Measurements from ENCODE around the gene NGF. TPM values are rescaled to one million over a fixed set of nuclear protein-coding genes. Genes with fewer than 3 reads are reported as not detected.

Gene NGF
- total and polyA plus RNA-seq, 2 of the 4 experiments (the other 2 are of a cell fraction): 12.5 to 21.7 TPM

- Histone ChIP-seq H3K23ac (ENCODE audit: low read depth, low read length) (no peak overlapping the region), H3K9me3 (ENCODE audit: control insufficient read depth, insufficient read depth, low read length) (no peaks in the 10 kb centered on the region), H3K27ac (ENCODE audit: insufficient read depth, low read length) (no peak overlapping the region), H2AFZ (replicated peaks; ENCODE audit: low read length, poor library complexity) (no peak overlapping the region), H3K4ac (ENCODE audit: low read depth, low read length) (no peak overlapping the region), H3K4me2 (ENCODE audit: low read depth, low read length) (no peak overlapping the region), H4K20me1 (ENCODE audit: insufficient read depth, low read length) (no peaks in the 10 kb centered on the region), H4K8ac (ENCODE audit: low read depth in 2 of 2, low read length in 2 of 2) (no peak overlapping the region), H2AK9ac (replicated peaks; ENCODE audit: low read depth, low read length, poor library complexity) (no peak overlapping the region), H2BK20ac (ENCODE audit: low read depth, low read length) (no peak overlapping the region), H4K91ac (ENCODE audit: insufficient read depth, low read depth, low read length) (no peak overlapping the region), H3K14ac (replicated peaks; ENCODE audit: low read depth, low read length) (no peak overlapping the region), H3K9ac (ENCODE audit: low read depth, low read length) (no peak overlapping the region), H2AK5ac (ENCODE audit: low read depth, low read length) (no peak overlapping the region), H3K4me1 (ENCODE audit: control insufficient read depth, insufficient read depth, low read length) (no peaks in the 10 kb centered on the region), H3K36me3 (ENCODE audit: control insufficient read depth, insufficient read depth, low read length) (peaks cover 3% of the 10 kb centered on the region), H3K4me3 (ENCODE audit: insufficient read depth, low read depth, low read length) (no peak overlapping the region), H3K79me1 (ENCODE audit: low read depth in 1 of 2, low read length in 2 of 2) (0 out of 4 replicates have a peak, but pooled peaks cover 0 to 10% of the 10 kb centered on the region in 2 experiments), H3K56ac (ENCODE audit: extremely low read depth, insufficient read depth, low read length) (no peak overlapping the region), H2BK15ac (ENCODE audit: low read depth, low read length) (no peak overlapping the region), H4K5ac (ENCODE audit: low read depth, low read length) (no peak overlapping the region), H2BK120ac (ENCODE audit: low read depth, low read length) (no peak overlapping the region), H3K18ac (ENCODE audit: low read depth, low read length) (no peak overlapping the region), H3K9me1 (ENCODE audit: insufficient read depth, low read length) (no peaks in the 10 kb centered on the region), H3K27me3 (ENCODE audit: control insufficient read depth, insufficient read depth, low read length) (no peaks in the 10 kb centered on the region), H2BK5ac (ENCODE audit: low read depth, low read length, poor library complexity, severe bottlenecking) (no peak overlapping the region)
- no peak for TF ChIP-seq MXI1 (IDR thresholded peaks at IDR 0.05; ENCODE audit: borderline replicate concordance, low read depth, low read length)
- no peak for TF ChIP-seq RCOR1 (IDR thresholded peaks at IDR 0.05; ENCODE audit: insufficient replicate concordance, low read length)
- TF ChIP-seq CTCF (conservative IDR thresholded peaks at IDR 0.05; ENCODE audit: low read depth, low read length): no peak
- TF ChIP-seq RFX5 (IDR thresholded peaks at IDR 0.05; ENCODE audit: low read depth, low read length): no peak
- no peak for TF ChIP-seq CHD1 (IDR thresholded peaks at IDR 0.05; ENCODE audit: low read depth, low read length)
- TF ChIP-seq MAZ (IDR thresholded peaks at IDR 0.05; ENCODE audit: borderline replicate concordance, low read depth, low read length): no peak
- no peak for TF ChIP-seq POLR2A (IDR thresholded peaks at IDR 0.05; ENCODE audit: low read depth, low read length)
- no peak for TF ChIP-seq ELK1 (IDR thresholded peaks at IDR 0.05; ENCODE audit: borderline replicate concordance, low read depth, low read length)
- TF ChIP-seq MAFK (IDR thresholded peaks at IDR 0.05; ENCODE audit: low read depth, low read length): no peak
- no peak for TF ChIP-seq NFE2L2 (IDR thresholded peaks at IDR 0.05; ENCODE audit: low read depth, low read length)
- TF ChIP-seq FOS (IDR thresholded peaks at IDR 0.05; ENCODE audit: low read depth, low read length): no peak
- no peak for TF ChIP-seq SMC3 (IDR thresholded peaks at IDR 0.05; ENCODE audit: low read depth, low read length)
- no peak for TF ChIP-seq BHLHE40 (IDR thresholded peaks at IDR 0.05; ENCODE audit: low read depth, low read length)
- TF ChIP-seq CEBPB (IDR thresholded peaks at IDR 0.05; ENCODE audit: low read depth, low read length): no peak
- WGBS, 2 experiments (ENCODE audit: extremely low coverage in 2 of 2, insufficient read length in 1 of 2): no CpG with 5 or more reads among the region's 1 CpG
- no TSS peak for BruUV-seq (replicated peaks)
- dilution Hi-C loops (cut with HindIII; ENCODE audit: low sequenced_read_pairs, unreplicated experiment): no loop called here
- intact Hi-C loops (cut with micrococcal nuclease): no loop called here
- DNase-seq: no peak
- CTCF ChIA-PET: no interaction called here
- in situ Hi-C loops (cut with MboI; ENCODE audit: low sequenced_read_pairs): no loop called here
- POLR2A ChIA-PET (ENCODE audit: unreplicated experiment): no interaction called here
- no peak for ATAC-seq (ENCODE audit: low read depth)
Measured at GRCh38 chr1:115289940-115290339, 48.1 kb downstream of the NGF start.

Measured in IMR-90 (cell line).